Stimulated activated CD4-positive, alpha-beta T cell treated with anti-CD3 and anti-CD28 coated beads, Interleukin-2, amount 100 ng/mL, for 4 hours (primary cell): ENCODE measurements around the gene HOXB8.

Experiments
- DNase-seq: peaks from one replicate; pipeline ENCODE4 v3.0.0-alpha.2; 2020; ENCODE audit warnings: low read depth

HOXB8 gene

GRCh38 chr17:48637323-48638260 lies 22.5 kb upstream of the HOXB8 start:
- DNase-seq, result no peak

GRCh38 chr17:48636177-48637018 lies 21.3 kb upstream of the HOXB8 start:
- DNase-seq, result no peak

DNA sequence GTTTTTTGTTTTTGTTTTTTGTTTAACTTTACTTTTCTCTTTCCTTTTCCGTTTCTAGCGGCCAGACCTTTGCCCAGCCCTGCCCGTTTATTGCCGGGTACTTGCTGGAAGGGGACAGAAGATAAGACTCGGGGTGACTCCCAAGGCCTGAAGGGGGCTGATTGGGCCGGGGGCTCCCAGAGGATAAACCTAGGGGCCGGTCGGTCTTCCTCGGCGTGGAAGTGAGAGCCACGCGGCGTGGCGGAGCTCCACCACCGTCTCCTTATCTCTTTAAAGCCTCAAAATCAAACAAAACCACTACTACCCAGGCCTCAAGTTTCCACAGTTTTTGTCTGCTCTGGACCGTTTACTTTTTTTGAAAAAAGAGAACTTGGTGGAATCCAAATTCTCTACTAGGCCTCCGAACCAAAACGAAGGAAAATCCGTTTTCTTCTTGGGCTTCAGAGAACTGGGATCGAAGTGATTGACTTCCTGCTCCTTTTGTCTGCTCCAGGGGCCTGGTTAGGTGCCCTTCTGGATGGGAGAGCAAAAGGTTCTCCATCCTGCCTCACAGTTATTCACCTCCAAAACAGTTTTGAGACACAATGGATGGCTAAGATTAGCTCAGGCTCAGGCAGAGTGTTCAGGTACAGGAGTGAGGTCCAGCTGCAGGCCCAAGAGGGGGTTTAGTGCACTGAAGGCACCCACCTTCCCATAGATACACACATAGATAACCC lies 19.6 kb upstream of the HOXB8 start:
- DNase-seq, result no peak

- DNase-seq, result no peak
These were observed 18.2 kb upstream of the HOXB8 start for GRCh38 chr17:48633266-48633677.

DNA sequence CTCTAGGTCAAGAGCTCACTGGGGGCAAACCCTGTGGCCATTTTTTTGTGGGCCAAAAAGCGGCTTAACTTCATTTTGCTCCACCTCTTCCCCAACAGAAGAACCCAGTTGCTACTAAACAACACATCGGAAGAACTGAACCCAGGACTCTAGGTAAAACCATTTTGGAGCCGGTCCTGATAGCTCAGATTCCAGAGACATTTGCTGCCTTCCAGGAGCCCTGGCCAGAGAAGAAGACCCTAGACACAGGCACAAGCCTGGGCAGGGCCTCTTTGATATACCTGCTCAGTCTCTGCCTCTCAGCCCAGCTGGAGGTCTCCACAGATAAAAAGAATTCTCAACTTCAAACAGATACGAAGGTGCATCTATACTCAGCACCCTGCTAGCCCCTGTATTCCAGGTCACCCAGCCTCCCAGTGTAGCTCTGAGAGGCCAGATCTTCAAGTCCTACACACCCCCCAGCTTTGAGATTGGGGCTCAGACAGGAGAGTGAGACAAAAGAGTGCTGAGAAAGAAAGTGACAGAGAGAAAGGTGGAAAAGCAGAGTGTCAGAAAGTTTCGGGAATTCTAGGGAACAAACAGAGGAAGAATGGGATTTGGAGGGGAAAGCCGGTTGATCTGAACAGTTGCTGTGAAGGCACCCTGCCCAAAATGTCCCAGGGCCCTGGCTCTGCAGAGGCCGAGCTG lies 17.6 kb upstream of the HOXB8 start:
- no peak for DNase-seq

- no peak for DNase-seq
These were observed 16.8 kb upstream of the HOXB8 start for GRCh38 chr17:48631693-48632578.

GRCh38 chr17:48630925-48631692 lies 16.0 kb upstream of the HOXB8 start:
- DNase-seq, result no peak

DNA sequence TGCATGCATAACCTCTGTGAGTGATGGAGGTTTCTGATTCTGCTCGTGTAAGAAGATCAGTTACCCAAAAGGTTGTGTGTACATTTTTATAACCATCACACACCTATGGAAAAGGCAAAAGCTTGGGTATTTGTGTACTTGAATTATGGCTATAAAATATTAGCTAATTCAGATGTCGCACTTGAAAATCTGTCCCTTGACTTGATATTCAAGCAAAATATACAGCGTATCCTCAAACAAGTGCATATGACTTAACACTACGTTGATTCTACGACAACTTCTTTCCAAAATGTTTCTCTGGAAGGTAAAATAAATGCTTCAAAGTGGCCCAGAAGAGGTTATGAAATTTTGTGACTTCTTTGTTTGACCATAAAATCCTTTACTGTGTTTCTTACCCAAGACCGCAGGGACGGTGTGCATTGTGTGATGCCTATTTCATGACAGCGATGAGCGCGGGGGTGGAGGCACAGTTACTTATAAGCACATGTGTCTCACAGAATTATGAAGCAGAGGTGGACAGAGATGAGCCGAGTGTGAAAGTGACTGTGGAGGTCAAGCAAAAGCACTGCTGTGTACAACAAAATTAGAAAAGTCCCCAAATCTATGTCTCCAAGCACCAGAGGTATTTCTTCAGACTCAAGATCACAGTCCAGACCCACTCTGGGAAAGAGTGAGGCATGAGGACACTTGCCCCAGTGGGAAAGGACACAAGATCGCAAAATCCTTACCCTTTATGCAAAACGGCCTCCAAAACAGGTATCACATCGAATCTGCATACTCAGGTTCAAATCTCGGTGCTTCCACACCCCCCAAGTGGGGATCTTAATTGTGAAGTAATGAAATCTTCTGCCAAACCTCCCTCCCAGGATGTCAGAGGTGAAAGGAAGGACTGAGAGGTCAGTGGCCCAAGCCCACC lies 15.2 kb upstream of the HOXB8 start:
- no peak for DNase-seq

DNA sequence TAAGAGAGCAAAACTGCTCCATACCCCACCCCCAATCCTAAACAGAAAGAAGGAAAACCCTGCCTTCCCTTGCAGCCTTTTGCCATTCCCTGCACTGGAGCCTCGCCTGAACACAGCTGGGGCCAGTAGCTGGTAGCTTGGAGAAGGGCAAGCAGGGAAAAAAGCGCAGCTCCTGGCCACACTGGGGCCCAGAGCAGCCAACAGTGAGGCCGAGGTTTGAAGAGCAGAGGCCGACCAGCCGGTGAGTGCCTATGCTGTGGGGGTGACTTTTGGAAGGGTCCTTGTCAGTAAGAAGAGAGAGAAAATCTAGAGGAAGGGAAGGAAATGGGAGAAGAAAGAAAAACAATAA lies 14.3 kb upstream of the HOXB8 start:
- no peak for DNase-seq

DNA sequence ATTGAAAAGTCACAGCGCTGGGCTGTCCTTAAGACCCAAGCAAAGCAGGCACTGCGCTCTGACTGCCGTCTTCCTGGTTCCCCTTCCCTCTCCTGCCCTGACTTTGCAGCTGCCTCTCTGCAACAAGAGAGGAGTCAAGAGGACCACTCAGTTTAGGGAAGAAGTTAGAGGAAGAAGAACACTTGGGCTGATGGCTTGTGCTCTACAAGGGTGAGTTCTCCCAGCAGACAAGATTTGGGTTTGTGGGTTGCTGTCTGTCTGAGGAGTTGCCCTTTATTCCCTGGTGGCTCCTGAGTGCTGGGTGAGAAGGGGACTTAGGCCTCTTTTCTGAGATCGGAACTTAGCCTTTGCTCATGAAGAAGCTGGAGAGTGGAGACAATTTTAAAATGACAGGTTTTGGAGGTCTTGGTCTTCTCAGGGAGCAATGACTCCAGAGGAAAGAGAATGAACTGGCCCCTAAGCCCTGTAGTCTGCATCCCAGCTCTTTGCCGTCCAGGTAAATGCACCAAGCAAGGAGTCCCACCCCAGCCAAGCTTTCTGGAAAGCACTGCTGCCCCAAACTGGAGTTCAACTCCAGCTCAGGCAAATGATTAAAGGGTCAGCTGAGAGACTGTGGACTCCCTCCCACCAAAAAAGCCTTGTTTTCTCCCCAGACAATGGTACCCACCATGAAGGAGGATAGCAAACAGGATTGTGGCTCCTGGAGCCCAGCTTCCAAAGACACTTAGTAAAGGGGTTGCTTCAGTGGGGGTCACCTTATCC lies 13.7 kb upstream of the HOXB8 start:
- DNase-seq, result no peak

- no peak for DNase-seq
These were observed 12.8 kb upstream of the HOXB8 start for GRCh38 chr17:48627623-48628521.

GRCh38 chr17:48627118-48627597 lies 12.1 kb upstream of the HOXB8 start:
- no peak for DNase-seq

DNA sequence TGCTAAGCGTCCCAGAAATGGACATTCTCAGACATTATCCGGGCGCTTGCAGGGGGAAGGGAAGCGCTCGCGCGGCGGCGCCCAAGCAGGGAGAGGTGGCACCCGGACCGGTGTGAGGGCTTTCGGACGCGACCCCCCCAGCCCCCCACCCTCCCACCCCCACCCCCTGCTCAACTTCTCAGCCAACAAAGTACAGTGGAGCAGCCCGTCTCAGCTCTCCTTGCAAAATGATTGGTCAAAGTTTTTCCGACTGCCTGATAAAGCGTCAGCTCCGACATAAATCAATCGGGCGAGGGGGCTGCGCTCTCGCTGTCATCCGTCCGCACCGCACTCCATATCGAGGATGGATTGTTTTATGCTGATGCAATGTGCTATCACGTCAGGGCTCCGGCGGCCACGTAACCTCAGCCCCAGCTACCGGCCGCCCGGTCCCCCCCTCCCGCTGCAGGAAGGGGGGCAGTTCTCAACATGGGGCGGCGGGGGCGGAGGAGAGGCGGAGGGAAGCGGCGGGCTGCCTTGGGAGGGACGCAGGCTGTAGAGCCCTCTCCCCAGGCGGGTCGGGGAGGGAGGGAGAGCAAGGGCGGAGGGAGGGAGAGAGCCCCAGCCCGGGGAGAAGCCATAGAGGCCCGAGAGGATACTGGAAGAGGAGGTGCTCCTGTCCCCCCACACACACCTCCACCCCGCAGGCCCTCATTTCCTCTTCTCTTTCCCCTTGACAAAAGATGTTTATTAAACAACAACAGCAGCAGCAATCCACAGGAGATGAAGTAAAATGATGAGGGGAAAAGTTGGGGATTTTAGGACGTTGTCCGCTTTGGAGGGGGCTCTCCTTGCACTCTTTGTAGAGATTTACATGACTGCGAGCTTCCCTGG lies 11.4 kb upstream of the HOXB8 start, which contains the start of gene HOXB9:
TSS of gene HOXB9 (minus strand) at position 114 of the 873 bp plus-strand sequence. CDS start at position 25, 89 bp downstream.
- DNase-seq, result peak; percentile 61

- DNase-seq, result no peak
These were observed 10.6 kb upstream of the HOXB8 start for GRCh38 chr17:48625495-48626244.
